K562 (cell line): ENCODE data around the gene ZFR2. TPM values are rescaled to one million over a fixed set of nuclear protein-coding genes. Genes with fewer than 3 reads are reported as not detected.
A peak's percentile ranks its signal among the peaks of the same experiment; 100 is the strongest.

Experiments
- ATAC-seq: fragments of 200-7000 bp; cut with Tn5 transposase; 3 replicates; pipeline ENCODE4 v1.9.1; 2020; ENCODE audit warnings: moderate library complexity
- BruUV-seq: library from RNA; stranded (reverse); fragments of 400-500 nt; replicated peaks from 2 replicates; lab custom pipeline; 2021; lab: Mats Ljungman, UMichigan
- CTCF ChIA-PET: fragments of 300-600 bp; formaldehyde crosslinking; extraction: SDS; loops from one replicate; lab custom pipeline; 2021; ENCODE audit warnings: low intra/inter-chr PET ratio; lab: Yijun Ruan, JAX
- POLR2A ChIA-PET: fragments of 300-600, 350-650 bp; sonication (Branson Sonifier 250); formaldehyde crosslinking; extraction: SDS; loops from one replicate; lab custom pipeline; 2021; ENCODE audit warnings: antibody characterized with exemption, inconsistent platforms; lab: Yijun Ruan, JAX
- DNase-seq, 4 experiments: peaks; one replicate each; pipeline versions ENCODE4 v3.0.0 to v3.0.0-alpha.2; 2011 to 2018; ENCODE audit warnings: low spot score in 3 of 4, mixed read lengths in 3 of 4; ENCODE audit errors: extremely low read depth in 1 of 4
- FAIRE-seq: peaks from 2 replicates; lab custom pipeline; 2011; peaks lifted over from hg19 to GRCh38; lab: Jason Lieb, UNC
- H2AFZ ChIP-seq: 2 replicates; pipeline ENCODE4 v1.6.0; 2011; ENCODE audit warnings: low read depth, low read length, control low read depth, inconsistent platforms
- H3K27ac ChIP-seq: fragments of 200-600 bp; 3 replicates; pipeline ENCODE4 v1.8.0; 2011; ENCODE audit warnings: low read depth, mild to moderate bottlenecking, control low read depth, inconsistent platforms, low read length, moderate library complexity, mixed read lengths; ENCODE audit errors: extremely low read depth
- H3K27me3 ChIP-seq, 2 experiments: fragments of 300-600 bp in 1 of 2; 2 replicates in 1 of 2; 3 replicates in 1 of 2; pipeline versions ENCODE4 v1.6.0 to v1.8.0; 2011; ENCODE audit warnings: inconsistent platforms in 2 of 2, low read length in 2 of 2, mild to moderate bottlenecking in 1 of 2, mixed read lengths in 1 of 2, moderate library complexity in 1 of 2; ENCODE audit not compliant: control insufficient read depth in 2 of 2, insufficient read depth in 2 of 2
- H3K36me3 ChIP-seq: fragments of 300-600 bp; 3 replicates; pipeline ENCODE4 v1.8.0; 2011; ENCODE audit warnings: mild to moderate bottlenecking, low read length, inconsistent platforms; ENCODE audit not compliant: control insufficient read depth, insufficient read depth
- H3K4me1 ChIP-seq, 2 experiments: fragments of 200-600 bp in 1 of 2; replicated peaks in 1 of 2; 2 replicates in 1 of 2; 3 replicates in 1 of 2; pipeline versions ENCODE4 v1.5.1 to v1.8.0; 2011; ENCODE audit warnings: inconsistent platforms in 2 of 2, low read length in 2 of 2, mild to moderate bottlenecking in 1 of 2, mixed read lengths in 1 of 2, moderate library complexity in 1 of 2; ENCODE audit not compliant: control insufficient read depth in 2 of 2, insufficient read depth in 2 of 2
- H3K4me2 ChIP-seq: 2 replicates; pipeline ENCODE4 v1.6.1; 2011; ENCODE audit warnings: low read length, control low read depth, inconsistent platforms, mixed read lengths; ENCODE audit not compliant: insufficient read depth
- H3K4me3 ChIP-seq: fragments of 200-600 bp; sonication (generic), shearing (Covaris generic); 2 replicates; pipeline ENCODE4 v1.5.1; 2016; ENCODE audit warnings: control low read depth, inconsistent platforms
- H3K79me2 ChIP-seq: fragments of 200-600 bp; 3 replicates; pipeline ENCODE4 v1.8.0; 2011; ENCODE audit warnings: low read length, inconsistent platforms; ENCODE audit not compliant: control insufficient read depth, insufficient read depth
- H3K9ac ChIP-seq, 2 experiments: 2 replicates each; pipeline versions ENCODE4 v1.6.0 to v1.6.1; 2011; ENCODE audit warnings: low read depth in 2 of 2, low read length in 2 of 2, control low read depth in 1 of 2, inconsistent platforms in 1 of 2, mild to moderate bottlenecking in 1 of 2, mixed read lengths in 1 of 2; ENCODE audit not compliant: insufficient read depth in 1 of 2
- H3K9me1 ChIP-seq: one replicate; pipeline ENCODE4 v1.6.0; 2011; ENCODE audit warnings: inconsistent platforms, mild to moderate bottlenecking, low read length, moderate library complexity; ENCODE audit not compliant: control insufficient read depth, insufficient read depth
- H3K9me3 ChIP-seq: replicated peaks from 2 replicates; pipeline ENCODE4 v1.5.1; 2011; ENCODE audit warnings: low read depth, low read length, inconsistent platforms; ENCODE audit not compliant: control insufficient read depth, insufficient read depth
- H4K20me1 ChIP-seq: replicated peaks from 2 replicates; pipeline ENCODE4 v1.6.1; 2011; ENCODE audit warnings: low read length, inconsistent platforms, mixed read lengths; ENCODE audit not compliant: control insufficient read depth, insufficient read depth
- CBX1 ChIP-seq: sonication (generic); IDR thresholded peaks from 2 replicates; pipeline ENCODE4 v1.6.1; 2016; ENCODE audit warnings: antibody characterized with exemption, low read depth, mild to moderate bottlenecking
- CBX3 ChIP-seq, 2 experiments: IDR thresholded peaks; 1 replicate in 1 of 2; 2 replicates in 1 of 2; pipeline ENCODE4 v1.6.1; 2012; ENCODE audit warnings: inconsistent platforms in 2 of 2, low read length in 2 of 2, borderline replicate concordance in 1 of 2, control low read depth in 1 of 2
- CBX5 ChIP-seq: IDR thresholded peaks from 2 replicates; pipeline ENCODE4 v1.6.1; 2014; ENCODE audit warnings: low read depth, borderline replicate concordance
- CHCHD3 ChIP-seq: fragments of 250-450 bp; sonication (Bioruptor Pico); IDR thresholded peaks from 2 replicates; pipeline ENCODE4 v2.1.2; 2022; ENCODE audit warnings: mild to moderate bottlenecking
- CHD1 ChIP-seq: fragments of 200-600 bp; sonication (generic); IDR thresholded peaks from one replicate; pipeline ENCODE4 v1.6.1; 2012; ENCODE audit warnings: mild to moderate bottlenecking, moderate library complexity, low read length, inconsistent platforms
- EHMT2 ChIP-seq: fragments of 450-650 bp; IDR thresholded peaks from 2 replicates; pipeline ENCODE4 v1.6.1; 2018; ENCODE audit warnings: antibody characterized with exemption
- FOXM1 ChIP-seq, 2 experiments: fragments of 450-650 bp in 1 of 2; sonication (generic) in 1 of 2; formaldehyde crosslinking in 1 of 2; IDR thresholded peaks; 2 replicates each; pipeline versions ENCODE4 v1.6.1 to v1.9.0; 2017 to 2022; ENCODE audit warnings: low read depth in 2 of 2, mild to moderate bottlenecking in 2 of 2, missing genetic modification reagents in 1 of 2, moderate library complexity in 1 of 2
- XRCC3 ChIP-seq: fragments of 450-650 bp; IDR thresholded peaks from 2 replicates; pipeline ENCODE4 v1.6.1; 2017; ENCODE audit warnings: mild to moderate bottlenecking, moderate library complexity
- ZNF121 ChIP-seq: sonication (generic); formaldehyde crosslinking; conservative IDR thresholded peaks from 2 replicates; pipeline ENCODE4 v1.8.0; 2022; ENCODE audit warnings: missing genetic modification reagents
- WGBS: fragments of 100-300 bp; shearing (Covaris generic); methylation state at CpG from one replicate; pipeline ENCODE4 v1.1.6; 2016; ENCODE audit warnings: low coverage, mixed read lengths; ENCODE audit not compliant: insufficient coverage; ENCODE audit errors: missing lambda C conversion rate; 5-methylcytosine and 5-hydroxymethylcytosine counted together
- in situ Hi-C: fragments of 300-500 bp; cut with MboI; formaldehyde crosslinking; loops from 4 replicates; pipeline ENCODE4 v1.15.0; 2018; ENCODE audit warnings: inconsistent platforms, mixed read lengths
- intact Hi-C: fragments of 100-400 bp; cut with micrococcal nuclease; formaldehyde crosslinking; loops from 2 replicates; pipeline ENCODE4 v1.14.2; 2022
- polyA plus RNA-seq, 8 experiments: library from polyadenylated mRNA; depleted of rRNA in 4 of 8; stranded (reverse) in 5 of 8; unstranded in 3 of 8; fragments of >200 nt; fragmentation: Nextera tagmentation in 2 of 8; fragmentation: Illumina TruSeq in 1 of 8; extraction: Ambion mirVana in 2 of 8; extraction: Trizol in 1 of 8; gene quantifications; 2 replicates each; pipeline versions ENCODE4 v1.2.1 to v1.2.3, GENCODE V29; 2011 to 2014; ENCODE audit warnings: inconsistent platforms in 1 of 8, missing spikeins in 1 of 8
- total RNA-seq, 7 experiments: library from RNA; depleted of rRNA in 6 of 7; stranded (reverse); fragments of >200 nt in 6 of 7; fragmentation: Illumina TruSeq in 2 of 7; extraction: Trizol in 2 of 7; gene quantifications; 2 replicates each; pipeline versions ENCODE4 v1.2.1 to v1.2.3, GENCODE V29; 2011 to 2021; ENCODE audit warnings: low replicate concordance in 1 of 7
- TF ChIP-seq, protein P1 (sequence below): sonication (generic); formaldehyde crosslinking; IDR thresholded peaks from 2 replicates; pipeline ENCODE4 v1.5.0; 2020; ENCODE audit warnings: missing genetic modification reagents
- TF ChIP-seq, protein P2 (sequence below): fragments of 250-450 bp; sonication (Bioruptor Pico); IDR thresholded peaks from 2 replicates; pipeline ENCODE4 v1.6.1; 2021; ENCODE audit warnings: mild to moderate bottlenecking

The ZFR2 gene
- total and polyA plus RNA-seq, 9 of the 15 experiments (the other 6 are each of a cell fraction or from before 2014, with no cell fraction given): 0.03 to 0.59 (median 0.07) TPM; not detected in 6

DNA sequence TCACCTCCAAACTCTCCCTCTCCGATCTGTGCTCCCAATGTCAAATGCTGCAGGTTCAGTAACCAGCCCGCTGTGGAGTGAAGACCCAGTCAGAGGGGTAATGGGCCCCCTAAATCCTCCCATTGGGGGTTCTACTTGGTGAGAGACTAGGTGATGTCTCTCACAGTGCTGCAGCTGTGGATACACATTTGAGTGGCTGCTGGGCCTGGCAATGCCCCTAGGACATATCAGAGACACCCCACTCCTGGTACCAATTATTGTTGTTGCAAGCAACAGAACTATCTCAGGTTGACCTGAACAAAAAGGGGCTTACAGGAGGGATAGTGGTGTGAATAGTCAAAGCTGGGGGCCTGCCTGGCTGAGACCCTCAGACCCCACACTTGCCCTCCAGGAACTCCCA lies 87.2 kb downstream of the ZFR2 start (continued):
- peak; percentile 81 for TF ChIP-seq CBX1
- no peak for TF ChIP-seq FOXM1 (IDR thresholded peaks at IDR 0.05; ENCODE audit: low read depth)
- TF ChIP-seq FOXM1 (CRISPR knock-in tag; IDR thresholded peaks at IDR 0.05; ENCODE audit: low read depth): no peak
- TF ChIP-seq CBX3 (IDR thresholded peaks at IDR 0.05; ENCODE audit: borderline replicate concordance in 1 of 2, low read length in 2 of 2): peak; percentile 90 to 93
- TF ChIP-seq CBX5: peak; percentile 73; the same call in 1 of the 2 replicates
- no peak for TF ChIP-seq CHCHD3 (CRISPR knock-in tag)
- TF ChIP-seq, protein P1, sequence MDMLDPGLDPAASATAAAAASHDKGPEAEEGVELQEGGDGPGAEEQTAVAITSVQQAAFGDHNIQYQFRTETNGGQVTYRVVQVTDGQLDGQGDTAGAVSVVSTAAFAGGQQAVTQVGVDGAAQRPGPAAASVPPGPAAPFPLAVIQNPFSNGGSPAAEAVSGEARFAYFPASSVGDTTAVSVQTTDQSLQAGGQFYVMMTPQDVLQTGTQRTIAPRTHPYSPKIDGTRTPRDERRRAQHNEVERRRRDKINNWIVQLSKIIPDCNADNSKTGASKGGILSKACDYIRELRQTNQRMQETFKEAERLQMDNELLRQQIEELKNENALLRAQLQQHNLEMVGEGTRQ: no peak
- no peak for TF ChIP-seq CHD1
- no peak for TF ChIP-seq XRCC3
- TF ChIP-seq EHMT2: no peak

DNA sequence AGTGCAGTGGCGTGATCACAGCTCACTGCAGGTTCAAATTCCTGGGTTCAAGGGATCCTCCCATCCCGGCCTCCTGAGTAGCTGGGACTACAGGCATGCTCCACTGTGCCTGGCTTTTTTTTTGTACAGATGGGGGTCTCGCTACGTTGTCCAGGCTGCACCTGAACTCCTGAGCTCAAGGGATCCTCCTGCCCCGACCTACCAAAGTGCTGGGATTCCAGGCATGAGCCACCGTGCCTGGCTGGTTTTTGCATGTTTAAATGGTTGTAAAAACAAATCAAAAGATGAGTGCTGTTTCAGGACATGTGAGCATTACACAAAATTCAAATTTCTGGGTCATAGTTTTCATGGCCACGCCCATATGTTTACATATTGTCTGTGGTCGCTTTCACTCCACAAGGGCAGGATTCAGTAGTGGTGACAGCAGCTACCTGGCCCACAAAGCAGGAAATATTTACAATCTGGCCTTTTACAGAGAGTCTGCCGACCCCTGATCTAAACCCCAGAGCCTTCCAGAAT lies 88.0 kb downstream of the ZFR2 start:
- peaks cover 20% of the 10 kb centered on the region for H3K9me3 ChIP-seq
- ChIA-PET CTCF (no interaction called here), POLR2A (no interaction called here)
- no peaks in the 10 kb centered on the region for H4K20me1 ChIP-seq
- no peaks in the 10 kb centered on the region for H3K9me1 ChIP-seq
- FAIRE-seq (peak; percentile 65), ATAC-seq (no peak), DNase-seq (no peak)
- peaks cover 0 to 39% of the 10 kb centered on the region in 2 experiments; a peak in 2 of 5 replicates for H3K4me1 ChIP-seq
- H3K27me3 ChIP-seq: no peaks in the 10 kb centered on the region
- no peak overlapping the region for H2AFZ ChIP-seq
- TF ChIP-seq, protein P2, sequence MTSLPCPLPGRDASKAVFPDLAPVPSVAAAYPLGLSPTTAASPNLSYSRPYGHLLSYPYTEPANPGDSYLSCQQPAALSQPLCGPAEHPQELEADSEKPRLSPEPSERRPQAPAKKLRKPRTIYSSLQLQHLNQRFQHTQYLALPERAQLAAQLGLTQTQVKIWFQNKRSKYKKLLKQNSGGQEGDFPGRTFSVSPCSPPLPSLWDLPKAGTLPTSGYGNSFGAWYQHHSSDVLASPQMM (CRISPR knock-in tag): no peak
- TF ChIP-seq ZNF121 (CRISPR knock-in tag): peak; percentile 88
- H3K9ac ChIP-seq: no peak overlapping the region
- H3K4me2 ChIP-seq: no peak overlapping the region
- peaks cover 28% of the 10 kb centered on the region; the same call in 2 of the 3 replicates for H3K36me3 ChIP-seq
- no TSS peak for BruUV-seq
- no peak overlapping the region for H3K4me3 ChIP-seq
- intact Hi-C loops: loop anchor here (10.0 kb wide), 1 partner anchor 64 kb away; no protein-coding TSS in a partner anchor
- H3K27ac ChIP-seq: no peak overlapping the region
- 70% methylated on average over 9 of the region's 9 CpGs for WGBS
- in situ Hi-C loops: no loop called here
- peaks cover 17% of the 10 kb centered on the region for H3K79me2 ChIP-seq
